Rectal smooth muscle tissue (tissue), 1 donor: ENCODE data around the gene PARD6G.

ENCODE experiments used
- H3K27ac ChIP-seq: one replicate; pipeline ENCODE4 v1.7.0; 2013; ENCODE audit warnings: low read depth, low read length, inconsistent platforms
- H3K27me3 ChIP-seq: one replicate; pipeline ENCODE4 v1.7.0; 2013; ENCODE audit warnings: low read length; ENCODE audit not compliant: control insufficient read depth, insufficient read depth
- H3K36me3 ChIP-seq: one replicate; pipeline ENCODE4 v1.7.0; 2013; ENCODE audit warnings: low read length; ENCODE audit not compliant: control insufficient read depth, insufficient read depth
- H3K4me1 ChIP-seq: one replicate; pipeline ENCODE4 v1.7.0; 2013; ENCODE audit warnings: low read length; ENCODE audit not compliant: control insufficient read depth, insufficient read depth
- H3K4me3 ChIP-seq: one replicate; pipeline ENCODE4 v1.7.0; 2013; ENCODE audit warnings: low read length
- H3K9ac ChIP-seq: one replicate; pipeline ENCODE4 v1.7.0; 2013; ENCODE audit warnings: low read length

Gene PARD6G

GRCh38 chr18:80107426-80107825, 139.9 kb downstream of the PARD6G start:
- Histone ChIP-seq H3K4me3 (no peak overlapping the region), H3K4me1 (peaks cover 14% of the 10 kb centered on the region), H3K9ac (no peak overlapping the region), H3K27me3 (no peaks in the 10 kb centered on the region), H3K36me3 (no peaks in the 10 kb centered on the region), H3K27ac (no peak overlapping the region)
